NOMO-1 (cell line): ENCODE measurements around the gene PIH1D1.

ENCODE experiments used
- DNase-seq, 2 experiments: peaks; one replicate each; lab custom pipeline; 2025; ENCODE audit not compliant: unreplicated experiment in 2 of 2; lab: John Stamatoyannopoulos, UW

The PIH1D1 gene

DNA sequence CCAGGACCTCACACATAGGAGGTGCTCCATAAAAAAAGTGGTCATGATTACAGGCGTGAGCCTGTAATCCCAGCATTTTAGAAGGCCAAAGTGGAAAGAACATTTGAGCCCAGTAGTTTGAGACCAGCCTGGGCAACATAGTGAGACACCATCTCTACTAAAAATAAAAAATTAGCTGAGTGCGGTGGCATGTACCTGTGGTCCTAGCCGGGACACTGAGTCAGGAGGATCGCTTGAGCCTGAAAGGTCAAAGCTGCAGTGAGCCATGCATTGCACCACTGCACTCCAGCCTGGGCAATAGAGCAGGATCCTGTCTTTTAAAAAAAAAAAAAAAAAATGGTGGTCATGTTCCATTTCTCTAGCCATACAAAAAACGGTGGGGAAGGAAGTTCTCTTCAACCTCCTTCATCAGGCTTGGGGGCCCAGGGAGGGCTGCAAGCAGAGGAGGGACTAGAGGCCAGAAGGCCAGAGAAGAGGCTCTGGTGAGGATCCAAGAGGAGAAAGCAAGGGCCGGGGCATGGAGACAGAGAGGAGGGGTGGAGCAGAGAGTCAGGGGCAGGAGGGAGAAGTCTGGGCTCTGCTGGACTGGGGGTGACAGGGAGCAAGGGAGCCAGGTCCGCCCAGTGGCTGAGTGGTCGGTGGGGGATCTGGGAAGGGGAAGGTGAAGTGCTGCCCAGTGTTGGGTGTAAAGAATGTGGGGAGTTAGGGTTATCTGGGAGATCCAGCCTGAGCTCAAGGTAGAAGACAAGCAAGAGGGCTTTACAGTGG lies 54.7 kb downstream of the PIH1D1 start:
- DNase-seq, result no peak
